ENCODE measurements around the gene MOB3B. TPM values are rescaled to one million over a fixed set of nuclear protein-coding genes. Genes with fewer than 3 reads are reported as not detected.

The MOB3B gene
- total RNA-seq, 1 experiment from 2014 or later: 2.6 TPM

GRCh38 chr9:27407491-27407890 lies 122.1 kb downstream of the MOB3B start:
- no peak for DNase-seq
- Histone ChIP-seq H3F3A (ENCODE audit: low read length, unreplicated experiment) (no peaks in the 10 kb centered on the region), H3K4me2 (ENCODE audit: low read length) (peak overlapping the region; percentile 60), H3K36me3 (ENCODE audit: low read depth, low read length) (no peaks in the 10 kb centered on the region), H2AFZ (ENCODE audit: low read length) (peak overlapping the region; percentile 35; the same call in 1 of the 2 replicates), H3K4me1 (ENCODE audit: insufficient read depth, low read length) (peaks cover 17% of the 10 kb centered on the region), H3K9me2 (replicated peaks; ENCODE audit: low read length) (no peaks in the 10 kb centered on the region), H3K79me2 (ENCODE audit: low read length) (no peaks in the 10 kb centered on the region), H3K9me3 (ENCODE audit: low read length) (no peaks in the 10 kb centered on the region), H3K27me3 (ENCODE audit: low read length) (no peaks in the 10 kb centered on the region), H3K4me3 (ENCODE audit: low read length) (no peak overlapping the region), H3K27ac (ENCODE audit: low read length) (peak overlapping the region; percentile 64), H4K20me1 (ENCODE audit: low read length) (no peaks in the 10 kb centered on the region), H3K9ac (ENCODE audit: low read length) (no peak overlapping the region)
- POLR2A ChIA-PET (ENCODE audit: unreplicated experiment): no interaction called here
- TF ChIP-seq EZH2 (IDR thresholded peaks at IDR 0.05; ENCODE audit: low read length, unreplicated experiment) (no peak), EZH2phosphoT487 (IDR thresholded peaks at IDR 0.05; ENCODE audit: borderline replicate concordance, low read length) (no peak), CTCF (conservative IDR thresholded peaks at IDR 0.05; ENCODE audit: low read depth, low read length) (no peak)
- intact Hi-C loops (cut with micrococcal nuclease): no loop called here
- BruUV-seq (replicated peaks): no TSS peak
- peak; percentile 42 for ATAC-seq
- CTCF ChIA-PET: no interaction called here

- Histone ChIP-seq H3K9me3 (ENCODE audit: low read length) (no peaks in the 10 kb centered on the region), H2AFZ (ENCODE audit: low read length) (no peak overlapping the region), H3K27ac (ENCODE audit: low read length) (no peak overlapping the region), H4K20me1 (ENCODE audit: low read length) (no peaks in the 10 kb centered on the region), H3K27me3 (ENCODE audit: low read length) (no peaks in the 10 kb centered on the region), H3K79me2 (ENCODE audit: low read length) (no peaks in the 10 kb centered on the region), H3K4me3 (ENCODE audit: low read length) (no peak overlapping the region), H3K36me3 (ENCODE audit: low read depth, low read length) (no peaks in the 10 kb centered on the region), H3K4me1 (ENCODE audit: insufficient read depth, low read length) (peaks cover 17% of the 10 kb centered on the region), H3K9ac (ENCODE audit: low read length) (no peak overlapping the region), H3K9me2 (replicated peaks; ENCODE audit: low read length) (no peaks in the 10 kb centered on the region), H3F3A (ENCODE audit: low read length, unreplicated experiment) (no peaks in the 10 kb centered on the region), H3K4me2 (ENCODE audit: low read length) (no peak overlapping the region)
- TF ChIP-seq EZH2 (IDR thresholded peaks at IDR 0.05; ENCODE audit: low read length, unreplicated experiment) (no peak), EZH2phosphoT487 (IDR thresholded peaks at IDR 0.05; ENCODE audit: borderline replicate concordance, low read length) (no peak), CTCF (conservative IDR thresholded peaks at IDR 0.05; ENCODE audit: low read depth, low read length) (no peak)
- ATAC-seq: no peak
- no peak for DNase-seq
- ChIA-PET POLR2A (ENCODE audit: unreplicated experiment) (no interaction called here), CTCF (no interaction called here)
- intact Hi-C loops (cut with micrococcal nuclease): no loop called here
- no TSS peak for BruUV-seq (replicated peaks)
Observed at GRCh38 chr9:27404661-27405060, 125.0 kb downstream of the MOB3B start.

DNA sequence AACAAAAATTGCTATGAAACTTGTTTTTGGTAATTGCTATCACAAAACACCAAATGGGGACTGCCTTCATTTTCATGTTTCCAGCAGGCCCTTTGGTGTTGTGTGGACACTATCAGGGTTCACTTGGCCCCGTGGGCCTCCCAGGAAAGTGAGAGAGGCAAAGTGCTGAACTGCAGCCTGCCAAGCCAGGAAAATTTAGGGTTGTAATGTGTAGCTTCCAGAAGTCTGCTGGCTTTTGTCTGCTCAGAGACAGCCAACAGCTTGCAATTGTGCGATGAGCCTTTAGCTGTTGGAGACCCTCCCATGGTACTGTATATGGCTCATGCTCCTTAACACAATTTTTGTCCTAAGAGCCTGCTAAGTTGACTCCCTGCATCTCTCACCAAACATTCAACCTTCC lies 127.0 kb downstream of the MOB3B start:
- H3K9me2 ChIP-seq (replicated peaks; ENCODE audit: low read length): no peaks in the 10 kb centered on the region
- no peaks in the 10 kb centered on the region for H3K36me3 ChIP-seq (ENCODE audit: low read depth, low read length)
- peaks cover 4% of the 10 kb centered on the region for H3K4me1 ChIP-seq (ENCODE audit: insufficient read depth, low read length)
- DNase-seq: no peak
- CTCF ChIA-PET: no interaction called here
- H3K79me2 ChIP-seq (ENCODE audit: low read length): no peaks in the 10 kb centered on the region
- H3F3A ChIP-seq (ENCODE audit: low read length, unreplicated experiment): no peaks in the 10 kb centered on the region
- no peak overlapping the region for H3K27ac ChIP-seq (ENCODE audit: low read length)
- ATAC-seq: no peak
- no peaks in the 10 kb centered on the region for H3K9me3 ChIP-seq (ENCODE audit: low read length)
- no peak overlapping the region for H3K4me3 ChIP-seq (ENCODE audit: low read length)
- H3K4me2 ChIP-seq (ENCODE audit: low read length): no peak overlapping the region
- no peaks in the 10 kb centered on the region for H3K27me3 ChIP-seq (ENCODE audit: low read length)
- no peaks in the 10 kb centered on the region for H4K20me1 ChIP-seq (ENCODE audit: low read length)
- no peak for TF ChIP-seq EZH2 (IDR thresholded peaks at IDR 0.05; ENCODE audit: low read length, unreplicated experiment)
- no peak for TF ChIP-seq EZH2phosphoT487 (IDR thresholded peaks at IDR 0.05; ENCODE audit: borderline replicate concordance, low read length)
- TF ChIP-seq CTCF (conservative IDR thresholded peaks at IDR 0.05; ENCODE audit: low read depth, low read length): no peak
- no peak overlapping the region for H3K9ac ChIP-seq (ENCODE audit: low read length)
- no peak overlapping the region for H2AFZ ChIP-seq (ENCODE audit: low read length)
- BruUV-seq (replicated peaks): no TSS peak
- intact Hi-C loops (cut with micrococcal nuclease): no loop called here
- POLR2A ChIA-PET (ENCODE audit: unreplicated experiment): no interaction called here

Measured in PC-3 (cell line).